Measurements from ENCODE around the gene PSG5.
"Not testable (repeated sequence)": the region's sequence is repeated elsewhere in the genome, so short reads cannot be mapped to it uniquely, and the experiment has no call there.

Gene PSG5

GRCh38 chr19:43186311-43186935 is at the start of gene PSG5:
PSG5 (minus strand) TSS chr19:43186536; CDS start chr19:43186405, 131 bp downstream.
- in situ Hi-C loops (cut with MboI; ENCODE audit: low pct_unique_long_range_greater_than_20kb, low sequenced_read_pairs, unreplicated experiment); DNase-seq (ENCODE audit: low spot score): not testable (repeated sequence)

- in situ Hi-C loops (cut with MboI; ENCODE audit: low pct_unique_long_range_greater_than_20kb, low sequenced_read_pairs, unreplicated experiment); DNase-seq (ENCODE audit: low spot score): not testable (repeated sequence)
Observed at GRCh38 chr19:43235686-43236085, 49.4 kb upstream of the PSG5 start.

- DNase-seq (ENCODE audit: low spot score): no peak
- in situ Hi-C loops (cut with MboI; ENCODE audit: low pct_unique_long_range_greater_than_20kb, low sequenced_read_pairs, unreplicated experiment): no loop called here
- TF ChIP-seq CTCF (IDR thresholded peaks at IDR 0.05; ENCODE audit: extremely low read depth, insufficient read depth, missing control alignments): no peak
Observed at GRCh38 chr19:43229315-43229714, 43.0 kb upstream of the PSG5 start.

GRCh38 chr19:43228730-43229129 is 42.4 kb upstream of the PSG5 start:
- DNase-seq (ENCODE audit: low spot score); in situ Hi-C loops (cut with MboI; ENCODE audit: low pct_unique_long_range_greater_than_20kb, low sequenced_read_pairs, unreplicated experiment): not testable (repeated sequence)

GRCh38 chr19:43226986-43227385 is 40.6 kb upstream of the PSG5 start:
- in situ Hi-C loops (cut with MboI; ENCODE audit: low pct_unique_long_range_greater_than_20kb, low sequenced_read_pairs, unreplicated experiment); DNase-seq (ENCODE audit: low spot score): not testable (repeated sequence)

GRCh38 chr19:43224855-43225253 is 38.5 kb upstream of the PSG5 start:
- in situ Hi-C loops (cut with MboI; ENCODE audit: low pct_unique_long_range_greater_than_20kb, low sequenced_read_pairs, unreplicated experiment): no loop called here
- TF ChIP-seq CTCF (IDR thresholded peaks at IDR 0.05; ENCODE audit: extremely low read depth, insufficient read depth, missing control alignments): no peak
- DNase-seq (ENCODE audit: low spot score): no peak

GRCh38 chr19:43224201-43224854 is 38.0 kb upstream of the PSG5 start:
- in situ Hi-C loops (cut with MboI; ENCODE audit: low pct_unique_long_range_greater_than_20kb, low sequenced_read_pairs, unreplicated experiment); DNase-seq (ENCODE audit: low spot score): not testable (repeated sequence)

- in situ Hi-C loops (cut with MboI; ENCODE audit: low pct_unique_long_range_greater_than_20kb, low sequenced_read_pairs, unreplicated experiment); DNase-seq (ENCODE audit: low spot score): not testable (repeated sequence)
Observed at GRCh38 chr19:43221891-43222290, 35.6 kb upstream of the PSG5 start.

- in situ Hi-C loops (cut with MboI; ENCODE audit: low pct_unique_long_range_greater_than_20kb, low sequenced_read_pairs, unreplicated experiment); DNase-seq (ENCODE audit: low spot score): not testable (repeated sequence)
Observed at GRCh38 chr19:43219136-43219535, 32.8 kb upstream of the PSG5 start.

- DNase-seq (ENCODE audit: low spot score); in situ Hi-C loops (cut with MboI; ENCODE audit: low pct_unique_long_range_greater_than_20kb, low sequenced_read_pairs, unreplicated experiment): not testable (repeated sequence)
Observed at GRCh38 chr19:43215881-43216280, 29.5 kb upstream of the PSG5 start.

- DNase-seq (ENCODE audit: low spot score): no peak
- TF ChIP-seq CTCF (IDR thresholded peaks at IDR 0.05; ENCODE audit: extremely low read depth, insufficient read depth, missing control alignments): no peak
- in situ Hi-C loops (cut with MboI; ENCODE audit: low pct_unique_long_range_greater_than_20kb, low sequenced_read_pairs, unreplicated experiment): no loop called here
Observed at GRCh38 chr19:43207991-43208390, 21.7 kb upstream of the PSG5 start.

- DNase-seq (ENCODE audit: low spot score); in situ Hi-C loops (cut with MboI; ENCODE audit: low pct_unique_long_range_greater_than_20kb, low sequenced_read_pairs, unreplicated experiment): not testable (repeated sequence)
Observed at GRCh38 chr19:43207174-43207573, 20.8 kb upstream of the PSG5 start.

- DNase-seq (ENCODE audit: low spot score); in situ Hi-C loops (cut with MboI; ENCODE audit: low pct_unique_long_range_greater_than_20kb, low sequenced_read_pairs, unreplicated experiment): not testable (repeated sequence)
Observed at GRCh38 chr19:43205471-43206105, 19.3 kb upstream of the PSG5 start, which contains the start of gene PSG4. PSG4 (minus strand) TSS chr19:43205638; CDS start chr19:43205536, 102 bp downstream.

- in situ Hi-C loops (cut with MboI; ENCODE audit: low pct_unique_long_range_greater_than_20kb, low sequenced_read_pairs, unreplicated experiment); DNase-seq (ENCODE audit: low spot score): not testable (repeated sequence)
Observed at GRCh38 chr19:43203611-43204010, 17.3 kb upstream of the PSG5 start.
